ENCODE results near the gene IRF2BPL. TPM values are rescaled to one million over a fixed set of nuclear protein-coding genes. Genes with fewer than 3 reads are reported as not detected.

IRF2BPL gene
- total and polyA plus RNA-seq, 12 donors = 6.5 to 104 (median 82.5) TPM

- Histone ChIP-seq H3K27me3 (no peaks in the 10 kb centered on the region), H3K36me3 (replicated peaks in 1 of 2) (no peaks in the 10 kb centered on the region), H3K4me3 (no peak overlapping the region), H3K4me1 (replicated peaks in 1 of 2) (no peaks in the 10 kb centered on the region), H3K9me3 (replicated peaks in 1 of 3) (no peaks in the 10 kb centered on the region), H3K27ac (no peak overlapping the region)
- TF ChIP-seq POLR2A (IDR thresholded peaks at IDR 0.05) = no peak
- TF ChIP-seq, protein P1, sequence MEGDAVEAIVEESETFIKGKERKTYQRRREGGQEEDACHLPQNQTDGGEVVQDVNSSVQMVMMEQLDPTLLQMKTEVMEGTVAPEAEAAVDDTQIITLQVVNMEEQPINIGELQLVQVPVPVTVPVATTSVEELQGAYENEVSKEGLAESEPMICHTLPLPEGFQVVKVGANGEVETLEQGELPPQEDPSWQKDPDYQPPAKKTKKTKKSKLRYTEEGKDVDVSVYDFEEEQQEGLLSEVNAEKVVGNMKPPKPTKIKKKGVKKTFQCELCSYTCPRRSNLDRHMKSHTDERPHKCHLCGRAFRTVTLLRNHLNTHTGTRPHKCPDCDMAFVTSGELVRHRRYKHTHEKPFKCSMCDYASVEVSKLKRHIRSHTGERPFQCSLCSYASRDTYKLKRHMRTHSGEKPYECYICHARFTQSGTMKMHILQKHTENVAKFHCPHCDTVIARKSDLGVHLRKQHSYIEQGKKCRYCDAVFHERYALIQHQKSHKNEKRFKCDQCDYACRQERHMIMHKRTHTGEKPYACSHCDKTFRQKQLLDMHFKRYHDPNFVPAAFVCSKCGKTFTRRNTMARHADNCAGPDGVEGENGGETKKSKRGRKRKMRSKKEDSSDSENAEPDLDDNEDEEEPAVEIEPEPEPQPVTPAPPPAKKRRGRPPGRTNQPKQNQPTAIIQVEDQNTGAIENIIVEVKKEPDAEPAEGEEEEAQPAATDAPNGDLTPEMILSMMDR (IDR thresholded peaks at IDR 0.05) = no peak
- intact Hi-C loops (cut with DNase I) = no loop called here
- DNase-seq = no peak
- WGBS, 4 donors = 94 to 100% (median 95%) methylated on average over 2 to 3 of the region's 3 CpGs
Measured at GRCh38 chr14:76998910-76999309, 29.6 kb downstream of the IRF2BPL start.

GRCh38 chr14:76997257-76997970 is 31.1 kb downstream of the IRF2BPL start:
- H3K36me3 ChIP-seq (replicated peaks in 1 of 2) = no peaks in the 10 kb centered on the region
- TF ChIP-seq POLR2A (IDR thresholded peaks at IDR 0.05) = no peak
- no peak for DNase-seq

DNA sequence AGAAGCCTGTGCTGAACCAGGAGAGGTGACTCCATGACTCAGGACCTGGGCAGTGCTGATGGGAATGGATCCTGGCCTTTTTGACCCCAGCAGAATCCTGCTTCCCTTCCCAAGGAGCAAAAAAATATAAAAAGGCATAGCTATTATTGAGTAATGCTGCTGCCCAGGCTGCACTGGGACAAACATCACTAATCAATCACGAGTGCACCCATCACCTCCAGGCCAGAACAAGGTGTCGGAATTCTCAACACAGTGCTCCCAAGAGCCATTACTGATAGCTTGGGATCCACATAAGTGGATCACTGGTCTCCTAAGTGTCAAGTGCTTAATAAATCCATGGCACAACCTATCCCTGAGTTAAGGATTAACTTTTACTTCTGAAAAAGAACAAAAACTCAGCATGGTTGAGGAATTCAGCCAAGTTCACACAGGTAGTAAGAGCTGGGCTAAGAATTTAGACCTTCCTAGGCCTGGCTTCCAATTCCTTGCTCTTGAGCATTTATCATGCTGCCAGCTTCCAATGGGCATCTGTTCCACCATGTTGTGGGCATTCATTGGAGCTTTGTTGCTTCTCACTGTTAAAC is 31.9 kb downstream of the IRF2BPL start:
- Histone ChIP-seq H3K9me3 (replicated peaks in 1 of 3) (no peaks in the 10 kb centered on the region), H3K27ac (no peak overlapping the region), H3K27me3 (no peaks in the 10 kb centered on the region), H3K4me3 (no peak overlapping the region), H3K36me3 (replicated peaks in 1 of 2) (no peaks in the 10 kb centered on the region), H3K4me1 (replicated peaks in 1 of 2) (no peaks in the 10 kb centered on the region)
- no peak for DNase-seq
- WGBS, 4 donors = 85 to 97% (median 91%) methylated on average over 2 of the region's 2 CpGs
- TF ChIP-seq, protein P1 (IDR thresholded peaks at IDR 0.05) = no peak
- TF ChIP-seq POLR2A (IDR thresholded peaks at IDR 0.05) = no peak
- intact Hi-C loops (cut with DNase I) = no loop called here

More at GRCh38 chr14:76997257-76997970, 31.1 kb downstream of the IRF2BPL start:
- Histone ChIP-seq H3K4me3 (no peak overlapping the region), H3K4me1 (replicated peaks in 1 of 2) (no peaks in the 10 kb centered on the region), H3K27ac (no peak overlapping the region), H3K27me3 (no peaks in the 10 kb centered on the region), H3K9me3 (replicated peaks in 1 of 3) (no peaks in the 10 kb centered on the region)
- intact Hi-C loops (cut with DNase I) = no loop called here
- 81 to 91% (median 87%) methylated on average over 5 to 6 of the region's 6 CpGs for whole genome bisulfite sequencing, 4 donors

- Histone ChIP-seq H3K4me3 (no peak overlapping the region), H3K27ac (no peak overlapping the region), H3K4me1 (replicated peaks in 1 of 2) (no peaks in the 10 kb centered on the region), H3K36me3 (replicated peaks in 1 of 2) (no peaks in the 10 kb centered on the region), H3K9me3 (replicated peaks in 1 of 3) (no peaks in the 10 kb centered on the region), H3K27me3 (no peaks in the 10 kb centered on the region)
- no peak for DNase-seq
- no peak for TF ChIP-seq POLR2A (IDR thresholded peaks at IDR 0.05)
- TF ChIP-seq, protein P1 (IDR thresholded peaks at IDR 0.05) = no peak
- intact Hi-C loops (cut with DNase I) = no loop called here
- 78 to 81% (median 78%) methylated on average over 3 to 4 of the region's 4 CpGs for WGBS, 4 donors
Measured at GRCh38 chr14:76995279-76996035, 33.1 kb downstream of the IRF2BPL start.

Data from adrenal gland (tissue), 12 donors.